ENCODE results near the gene RSPO4. TPM values are rescaled to one million over a fixed set of nuclear protein-coding genes. Genes with fewer than 3 reads are reported as not detected.

RSPO4 gene
- total and polyA plus RNA-seq, 8 donors = 0.25 TPM; not detected in 7

- no peak overlapping the region for H3K27ac ChIP-seq
- DNase-seq = no peak
- no peaks in the 10 kb centered on the region for H3K9me3 ChIP-seq
- 45 to 62% (median 48%) methylated on average over 2 of the region's 2 CpGs for WGBS, 5 donors
- TF ChIP-seq EP300 (IDR thresholded peaks at IDR 0.05) (no peak), POLR2AphosphoS5 (IDR thresholded peaks at IDR 0.05) (no peak), POLR2A (IDR thresholded peaks at IDR 0.05) (no peak), CTCF (IDR thresholded peaks at IDR 0.05) (no peak)
- H3K4me3 ChIP-seq = no peak overlapping the region
- no peaks in the 10 kb centered on the region for H3K4me1 ChIP-seq
- H3K36me3 ChIP-seq = no peaks in the 10 kb centered on the region
- intact Hi-C loops (cut with DNase I; ENCODE audit: low total_unique reads) = no loop called here
- no peaks in the 10 kb centered on the region for H3K27me3 ChIP-seq
These were observed 17.2 kb upstream of the RSPO4 start for GRCh38 chr20:1019344-1019743.

GRCh38 chr20:1017677-1018076, 15.6 kb upstream of the RSPO4 start:
- intact Hi-C loops (cut with DNase I; ENCODE audit: low total_unique reads) = no loop called here
- no peaks in the 10 kb centered on the region for H3K27me3 ChIP-seq
- no peak overlapping the region for H3K4me3 ChIP-seq
- no peak for DNase-seq
- H3K27ac ChIP-seq = no peak overlapping the region
- no peaks in the 10 kb centered on the region for H3K36me3 ChIP-seq
- WGBS, 5 donors = 47 to 72% (median 49%) methylated on average over 5 of the region's 5 CpGs
- no peaks in the 10 kb centered on the region for H3K9me3 ChIP-seq
- TF ChIP-seq POLR2A (IDR thresholded peaks at IDR 0.05) = no peak
- no peak for TF ChIP-seq EP300 (IDR thresholded peaks at IDR 0.05)
- TF ChIP-seq CTCF (IDR thresholded peaks at IDR 0.05) = no peak
- no peak for TF ChIP-seq POLR2AphosphoS5 (IDR thresholded peaks at IDR 0.05)
- H3K4me1 ChIP-seq = no peaks in the 10 kb centered on the region

GRCh38 chr20:1015181-1015580, 13.1 kb upstream of the RSPO4 start:
- no peak for DNase-seq
- TF ChIP-seq POLR2AphosphoS5 (IDR thresholded peaks at IDR 0.05) = no peak
- TF ChIP-seq POLR2A (IDR thresholded peaks at IDR 0.05) = no peak
- TF ChIP-seq EP300 (IDR thresholded peaks at IDR 0.05) = no peak
- TF ChIP-seq CTCF (IDR thresholded peaks at IDR 0.05) = no peak
- WGBS, 5 donors = 59 to 75% (median 71%) methylated on average over 1 of the region's 1 CpG

GRCh38 chr20:1014471-1014870, 12.4 kb upstream of the RSPO4 start:
- 55 to 89% (median 71%) methylated on average over 5 to 7 of the region's 7 CpGs for WGBS, 5 donors

More at GRCh38 chr20:1015181-1015580, 13.1 kb upstream of the RSPO4 start:
- Histone ChIP-seq H3K4me1 (no peaks in the 10 kb centered on the region), H3K9me3 (no peaks in the 10 kb centered on the region), H3K4me3 (no peak overlapping the region), H3K36me3 (no peaks in the 10 kb centered on the region), H3K27ac (no peak overlapping the region), H3K27me3 (no peaks in the 10 kb centered on the region)
- intact Hi-C loops (cut with DNase I; ENCODE audit: low total_unique reads) = no loop called here

More at GRCh38 chr20:1014471-1014870, 12.4 kb upstream of the RSPO4 start:
- Histone ChIP-seq H3K27me3 (no peaks in the 10 kb centered on the region), H3K4me1 (no peaks in the 10 kb centered on the region), H3K4me3 (no peak overlapping the region), H3K27ac (no peak overlapping the region), H3K9me3 (no peaks in the 10 kb centered on the region), H3K36me3 (no peaks in the 10 kb centered on the region)
- intact Hi-C loops (cut with DNase I; ENCODE audit: low total_unique reads) = no loop called here
- no peak for DNase-seq
- TF ChIP-seq POLR2A (IDR thresholded peaks at IDR 0.05) (no peak), CTCF (IDR thresholded peaks at IDR 0.05) (no peak), POLR2AphosphoS5 (IDR thresholded peaks at IDR 0.05) (no peak), EP300 (IDR thresholded peaks at IDR 0.05) (no peak)

Data from stomach (tissue), 9 donors.